AG20443 (cell line): Measurements from ENCODE around the gene TTC39A.

Source experiments
- DNase-seq: peaks from one replicate; pipeline ENCODE4 v3.0.0; 2012; ENCODE audit warnings: low spot score, mixed read lengths

Gene TTC39A

GRCh38 chr1:51330331-51331201 is at the start of gene TTC39A:
TTC39A (minus strand) TSS chr1:51330562; CDS start chr1:51330477, 85 bp downstream.
- peak; percentile 46 for DNase-seq

- DNase-seq, result no peak
Measured at GRCh38 chr1:51378871-51379270, 48.5 kb upstream of the TTC39A start.

- no peak for DNase-seq
Measured at GRCh38 chr1:51373898-51374297, 43.5 kb upstream of the TTC39A start.

GRCh38 chr1:51372561-51372960 is 42.2 kb upstream of the TTC39A start:
- no peak for DNase-seq

- DNase-seq, result no peak
Measured at GRCh38 chr1:51369171-51369570, 38.8 kb upstream of the TTC39A start.

GRCh38 chr1:51365774-51366173 is 35.4 kb upstream of the TTC39A start:
- no peak for DNase-seq

GRCh38 chr1:51359879-51360278 is 29.5 kb upstream of the TTC39A start:
- no peak for DNase-seq

GRCh38 chr1:51355382-51355781 is 25.0 kb upstream of the TTC39A start:
- no peak for DNase-seq

GRCh38 chr1:51354416-51354815 is 24.1 kb upstream of the TTC39A start:
- no peak for DNase-seq

GRCh38 chr1:51351907-51352306 is 21.5 kb upstream of the TTC39A start:
- DNase-seq, result no peak

GRCh38 chr1:51349862-51350261 is 19.5 kb upstream of the TTC39A start:
- no peak for DNase-seq

- DNase-seq, result no peak
Measured at GRCh38 chr1:51348147-51348527, 17.8 kb upstream of the TTC39A start.

GRCh38 chr1:51347398-51348146 is 17.2 kb upstream of the TTC39A start:
- no peak for DNase-seq

- DNase-seq, result no peak
Measured at GRCh38 chr1:51346086-51346942, 16.0 kb upstream of the TTC39A start.

GRCh38 chr1:51345300-51345687 is 14.9 kb upstream of the TTC39A start:
- no peak for DNase-seq

GRCh38 chr1:51344602-51345299 is 14.4 kb upstream of the TTC39A start:
- DNase-seq, result peak; percentile 44

GRCh38 chr1:51344276-51344601 is 13.9 kb upstream of the TTC39A start:
- DNase-seq, result no peak

- DNase-seq, result no peak
Measured at GRCh38 chr1:51343624-51344023, 13.3 kb upstream of the TTC39A start.

- DNase-seq, result no peak
Measured at GRCh38 chr1:51342591-51343206, 12.3 kb upstream of the TTC39A start.

GRCh38 chr1:51341876-51342496 is 11.6 kb upstream of the TTC39A start:
- no peak for DNase-seq

GRCh38 chr1:51340380-51340779 is 10.0 kb upstream of the TTC39A start:
- DNase-seq, result no peak
